Coronary artery (tissue), 2 donors: Measurements from ENCODE around the gene SSH3.

Experiments used
- DNase-seq: peaks from one replicate; pipeline ENCODE4 v3.0.0-alpha.2; 2017; ENCODE audit warnings: low spot score
- H3K27ac ChIP-seq, 2 donors: fragments of 200-600 bp; sonication (generic); one replicate each; pipeline ENCODE4 v1.5.1; 2016 to 2019
- H3K4me3 ChIP-seq: fragments of 200-600 bp; sonication (generic); 2 replicates; pipeline ENCODE4 v1.5.1; 2016; ENCODE audit warnings: mild to moderate bottlenecking, moderate library complexity
- TF ChIP-seq, protein P1 (sequence below): fragments of 200-600 bp; sonication (generic); IDR thresholded peaks from one replicate; pipeline ENCODE4 v1.5.1; 2019; ENCODE audit warnings: antibody characterized with exemption

The SSH3 gene

DNA sequence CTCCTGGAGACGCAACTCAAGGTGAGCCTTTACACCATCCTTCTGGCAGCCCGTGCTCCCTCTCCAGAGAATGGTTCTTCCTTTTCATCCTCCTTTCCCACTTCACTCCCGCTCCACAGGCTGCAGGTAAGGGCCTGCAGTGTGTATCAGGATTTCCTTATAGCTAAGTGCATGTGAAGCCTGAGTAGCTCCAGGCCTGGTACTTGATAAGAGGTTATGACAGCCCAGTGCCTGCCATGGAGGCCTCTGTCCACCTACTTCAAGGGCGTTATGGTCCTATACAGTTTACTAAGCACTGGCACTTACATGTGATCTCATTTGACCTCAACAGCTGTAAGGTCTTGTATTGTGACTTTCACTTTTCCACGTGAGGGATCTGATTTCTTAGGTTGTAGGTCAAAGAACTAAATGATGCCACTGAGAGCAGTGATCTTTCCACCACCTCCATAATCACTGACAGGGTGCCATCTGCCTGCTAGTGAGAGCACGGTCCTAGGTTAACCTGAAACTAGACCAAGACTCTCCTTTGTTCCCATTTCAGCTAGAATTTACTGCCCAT lies 18.1 kb downstream of the SSH3 start:
- Histone ChIP-seq H3K4me3 (no peak overlapping the region), H3K27ac (no peak overlapping the region)
- TF ChIP-seq, protein P1, sequence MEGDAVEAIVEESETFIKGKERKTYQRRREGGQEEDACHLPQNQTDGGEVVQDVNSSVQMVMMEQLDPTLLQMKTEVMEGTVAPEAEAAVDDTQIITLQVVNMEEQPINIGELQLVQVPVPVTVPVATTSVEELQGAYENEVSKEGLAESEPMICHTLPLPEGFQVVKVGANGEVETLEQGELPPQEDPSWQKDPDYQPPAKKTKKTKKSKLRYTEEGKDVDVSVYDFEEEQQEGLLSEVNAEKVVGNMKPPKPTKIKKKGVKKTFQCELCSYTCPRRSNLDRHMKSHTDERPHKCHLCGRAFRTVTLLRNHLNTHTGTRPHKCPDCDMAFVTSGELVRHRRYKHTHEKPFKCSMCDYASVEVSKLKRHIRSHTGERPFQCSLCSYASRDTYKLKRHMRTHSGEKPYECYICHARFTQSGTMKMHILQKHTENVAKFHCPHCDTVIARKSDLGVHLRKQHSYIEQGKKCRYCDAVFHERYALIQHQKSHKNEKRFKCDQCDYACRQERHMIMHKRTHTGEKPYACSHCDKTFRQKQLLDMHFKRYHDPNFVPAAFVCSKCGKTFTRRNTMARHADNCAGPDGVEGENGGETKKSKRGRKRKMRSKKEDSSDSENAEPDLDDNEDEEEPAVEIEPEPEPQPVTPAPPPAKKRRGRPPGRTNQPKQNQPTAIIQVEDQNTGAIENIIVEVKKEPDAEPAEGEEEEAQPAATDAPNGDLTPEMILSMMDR: no peak
- DNase-seq: no peak

- H3K27ac ChIP-seq: no peak overlapping the region
- DNase-seq: no peak
- TF ChIP-seq, protein P1: no peak
- H3K4me3 ChIP-seq: no peak overlapping the region
These were observed 18.7 kb downstream of the SSH3 start for GRCh38 chr11:67322049-67322448.

- TF ChIP-seq, protein P1: no peak
- Histone ChIP-seq H3K27ac (no peak overlapping the region), H3K4me3 (no peak overlapping the region)
- DNase-seq: no peak
These were observed 20.2 kb downstream of the SSH3 start for GRCh38 chr11:67323526-67323925.

DNA sequence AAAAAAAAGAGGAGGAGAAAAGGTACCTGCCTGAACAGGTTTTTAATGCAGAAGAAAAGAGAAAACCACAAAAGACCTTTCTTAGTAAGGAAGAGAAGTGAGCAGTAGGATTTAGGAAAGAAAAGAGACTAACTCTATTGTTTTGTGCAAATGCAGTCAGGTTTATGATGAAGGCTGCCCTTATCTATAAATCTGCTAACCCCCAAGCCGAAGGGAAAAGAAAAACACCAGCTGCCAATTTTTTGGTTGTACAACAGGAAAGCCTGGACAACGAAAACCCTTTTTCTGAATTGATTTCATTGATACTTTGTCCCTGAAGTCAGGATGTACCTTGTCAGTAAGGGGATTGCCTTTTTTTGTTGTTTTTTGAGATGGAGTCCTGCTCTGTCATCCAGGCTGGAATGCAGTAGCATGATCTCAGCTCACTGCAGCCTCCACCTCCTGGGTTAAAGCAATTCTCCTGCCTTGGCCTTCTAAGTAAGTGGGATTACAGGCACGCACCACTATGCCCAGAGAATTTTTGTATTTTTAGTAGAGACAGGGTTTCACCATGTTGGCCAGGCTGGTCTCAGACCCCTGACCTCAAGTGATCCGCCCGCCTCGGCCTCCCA lies 28.9 kb downstream of the SSH3 start:
- DNase-seq: no peak
- TF ChIP-seq, protein P1: no peak
- Histone ChIP-seq H3K4me3 (no peak overlapping the region), H3K27ac (no peak overlapping the region)

DNA sequence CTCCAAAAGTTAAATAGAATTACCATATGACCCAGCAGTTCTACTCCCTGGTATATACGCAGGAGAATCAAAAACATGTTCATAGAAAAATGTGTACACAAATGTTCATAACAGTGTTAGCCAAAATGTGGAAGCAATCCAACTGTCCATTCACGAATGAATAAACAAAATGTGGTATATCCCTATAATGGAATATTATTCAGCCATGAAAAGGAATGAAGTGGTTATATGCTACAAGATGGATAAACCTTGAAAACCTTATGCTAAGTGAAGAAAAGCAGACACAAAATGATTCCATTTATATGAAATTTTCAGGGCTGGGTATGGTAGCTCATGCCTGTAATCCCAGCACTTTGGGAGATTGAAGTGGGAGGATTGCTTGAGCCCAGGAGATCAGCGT lies 33.9 kb downstream of the SSH3 start:
- H3K4me3 ChIP-seq: no peak overlapping the region
- TF ChIP-seq, protein P1: no peak
- DNase-seq: no peak

GRCh38 chr11:67344264-67344663 lies 40.9 kb downstream of the SSH3 start:
- DNase-seq: no peak

More for the DNA sequence above, 33.9 kb downstream of the SSH3 start:
- H3K27ac ChIP-seq: no peak overlapping the region

More at GRCh38 chr11:67344264-67344663, 40.9 kb downstream of the SSH3 start:
- TF ChIP-seq, protein P1: no peak
- Histone ChIP-seq H3K4me3 (no peak overlapping the region), H3K27ac (no peak overlapping the region)
